Epithelial cell of proximal tubule (primary cell): ENCODE data around the gene SPACA4. TPM values are rescaled to one million over a fixed set of nuclear protein-coding genes. Genes with fewer than 3 reads are reported as not detected.
A peak's percentile ranks its signal among the peaks of the same experiment; 100 is the strongest.

Experiments used
- DNase-seq: peaks from one replicate; pipeline ENCODE4 v3.0.0-alpha.2; 2011; ENCODE audit warnings: low read depth
- H3K4me3 ChIP-seq: 2 replicates; pipeline ENCODE4 v1.5.1; 2011; ENCODE audit warnings: low read depth, mild to moderate bottlenecking, low read length
- CTCF ChIP-seq: conservative IDR thresholded peaks from 2 replicates; pipeline ENCODE4 v1.5.1; 2012; ENCODE audit warnings: low read depth, mild to moderate bottlenecking, low read length
- total RNA-seq: library from RNA; depleted of rRNA; stranded (reverse); fragments of >200 nt; gene quantifications from 2 replicates; pipeline ENCODE4 v1.2.3, GENCODE V29; 2015

The SPACA4 gene
- total RNA-seq, 1 donor from 2014 or later, result not detected

DNA sequence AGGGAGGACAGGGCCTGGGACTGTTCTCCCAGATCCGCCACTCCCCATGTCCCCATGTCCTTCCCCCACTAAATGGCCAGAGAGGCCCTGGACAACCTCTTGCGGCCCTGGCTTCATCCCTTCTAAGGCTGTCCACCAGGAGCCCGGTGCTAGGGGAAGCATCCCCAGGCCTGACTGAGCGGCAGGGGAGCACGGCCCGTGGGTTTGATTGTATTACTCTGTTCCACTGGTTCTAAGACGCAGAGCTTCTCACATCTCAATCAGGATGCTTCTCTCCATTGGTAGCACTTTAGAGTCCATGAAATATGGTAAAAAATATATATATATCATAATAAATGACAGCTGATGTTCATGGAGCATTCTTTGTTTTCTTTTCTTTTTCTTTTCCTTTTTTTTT is 815 bp downstream of the SPACA4 start:
- no peak for TF ChIP-seq CTCF
- no peak for DNase-seq
- no peak overlapping the region for H3K4me3 ChIP-seq

DNA sequence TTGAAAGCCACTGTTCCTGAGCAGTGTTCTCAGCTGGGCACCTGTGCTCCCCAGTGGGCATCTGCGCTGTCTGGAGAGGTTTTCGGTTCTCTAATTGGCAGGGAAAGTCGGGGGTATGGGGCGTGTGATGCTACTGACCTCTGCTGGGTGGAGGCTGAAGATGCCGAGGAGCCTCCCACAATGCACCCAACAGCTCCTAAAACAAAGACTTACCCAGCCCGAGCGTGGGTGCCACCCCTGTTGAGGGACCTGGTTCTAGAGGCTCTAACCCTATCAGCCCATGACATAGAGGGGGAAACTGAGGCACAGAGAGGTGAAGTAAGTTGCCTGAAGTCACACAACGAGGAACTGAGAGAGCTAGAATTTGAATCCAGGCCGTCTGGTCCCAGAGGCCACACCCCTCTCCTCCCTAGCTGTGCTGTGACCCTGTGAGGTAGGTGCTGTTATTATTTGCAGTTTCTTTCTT is 2.3 kb downstream of the SPACA4 start:
- no peak overlapping the region for H3K4me3 ChIP-seq
- TF ChIP-seq CTCF, result peak; percentile 62
- no peak for DNase-seq

- DNase-seq, result no peak
- H3K4me3 ChIP-seq, result no peak overlapping the region
- TF ChIP-seq CTCF, result no peak
Observed at GRCh38 chr19:48609571-48610108, 3.1 kb downstream of the SPACA4 start.

- no peak for TF ChIP-seq CTCF
- H3K4me3 ChIP-seq, result no peak overlapping the region
- DNase-seq, result no peak
Observed at GRCh38 chr19:48611872-48612271, 5.3 kb downstream of the SPACA4 start.

DNA sequence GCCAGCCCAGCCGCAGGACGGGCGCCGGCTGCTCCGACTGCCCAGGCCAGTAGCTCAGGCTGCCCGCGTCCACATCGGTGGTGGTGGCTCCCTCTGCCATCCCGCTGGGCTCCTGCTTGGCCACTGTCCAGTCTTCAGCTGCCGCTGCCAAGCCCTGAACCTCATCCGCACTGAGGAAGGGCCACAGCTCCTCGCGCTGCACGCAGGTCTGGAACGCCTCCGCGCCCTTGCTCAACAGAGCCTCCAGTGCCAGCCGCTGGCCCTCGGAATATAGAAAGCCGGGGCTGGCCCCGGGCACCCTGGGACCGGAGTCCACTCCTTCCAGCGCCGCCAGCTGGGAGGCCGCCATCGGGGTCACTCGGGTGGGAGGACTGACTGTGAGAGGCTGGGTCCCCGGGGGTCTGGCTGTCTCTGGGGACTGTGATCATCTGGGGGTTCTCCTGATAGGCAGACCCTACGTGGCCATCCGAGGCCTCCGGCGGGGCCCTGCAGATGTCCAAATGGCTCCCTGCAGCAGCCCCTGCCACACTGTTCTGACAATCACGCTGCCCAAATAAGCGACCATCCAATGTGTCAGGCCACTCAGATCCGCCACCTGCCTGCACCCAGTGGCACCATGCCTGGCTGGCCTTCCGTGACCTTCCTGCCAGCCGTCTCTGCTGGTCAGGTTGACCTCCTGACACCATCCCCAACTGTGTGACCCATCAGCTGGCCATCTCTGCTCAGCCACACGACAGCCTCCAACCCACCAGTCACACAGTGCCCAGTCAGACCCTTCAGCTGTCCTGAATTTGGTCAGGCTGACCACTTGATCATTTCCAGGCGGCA is 6.7 kb downstream of the SPACA4 start:
- no peak for DNase-seq
- TF ChIP-seq CTCF, result no peak
- H3K4me3 ChIP-seq, result no peak overlapping the region

- no peak for TF ChIP-seq CTCF
- DNase-seq, result no peak
Observed at GRCh38 chr19:48613852-48614435, 7.4 kb downstream of the SPACA4 start.

More at GRCh38 chr19:48613852-48614435, 7.4 kb downstream of the SPACA4 start:
- H3K4me3 ChIP-seq, result no peak overlapping the region
